Esophagus muscularis mucosa (tissue), 4 donors: ENCODE measurements around the gene WBP2. TPM values are rescaled to one million over a fixed set of nuclear protein-coding genes. Genes with fewer than 3 reads are reported as not detected.

Experiments
- DNase-seq: peaks from one replicate; pipeline ENCODE4 v3.0.0-alpha.2; 2017; ENCODE audit errors: extremely low spot score
- H3K27ac ChIP-seq, 4 donors: fragments of 200-600 bp; sonication (generic); replicated peaks in 1 of 4; 1 replicate in 3 of 4; 2 replicates in 1 of 4; pipeline ENCODE4 v1.5.1; 2016 to 2019; ENCODE audit warnings: mild to moderate bottlenecking in 1 of 4
- H3K27me3 ChIP-seq, 4 donors: fragments of 200-600 bp; sonication (generic); one replicate each; pipeline versions ENCODE4 v1.5.1 to v1.6.0; 2016 to 2019
- H3K36me3 ChIP-seq, 4 donors: fragments of 200-600 bp; sonication (generic); one replicate each; pipeline ENCODE4 v1.5.1; 2016 to 2019
- H3K4me1 ChIP-seq, 4 donors: fragments of 200-600 bp; sonication (generic); one replicate each; pipeline ENCODE4 v1.5.1; 2016 to 2019
- H3K4me3 ChIP-seq, 4 donors: fragments of 200-600 bp; sonication (generic); 1 replicate in 2 of 4; 2 replicates in 2 of 4; pipeline ENCODE4 v1.5.1; 2016 to 2019; ENCODE audit warnings: mild to moderate bottlenecking in 4 of 4, moderate library complexity in 1 of 4
- H3K9me3 ChIP-seq, 4 donors: fragments of 200-600 bp; sonication (generic); 1 replicate in 3 of 4; 2 replicates in 1 of 4; pipeline ENCODE4 v1.5.1; 2016 to 2019
- CTCF ChIP-seq, 3 experiments: fragments of 200-600 bp in 2 of 3; fragments of 450-650 bp in 1 of 3; sonication (generic) in 2 of 3; IDR thresholded peaks; one replicate each; pipeline ENCODE4 v1.5.1; 2017 to 2019; ENCODE audit warnings: antibody characterized with exemption in 3 of 3, mild to moderate bottlenecking in 2 of 3, moderate library complexity in 1 of 3
- EP300 ChIP-seq: sonication (generic); formaldehyde crosslinking; IDR thresholded peaks from one replicate; pipeline ENCODE4 v1.6.1; 2017; ENCODE audit warnings: antibody characterized with exemption
- POLR2A ChIP-seq: fragments of 450-650 bp; IDR thresholded peaks from one replicate; pipeline ENCODE4 v1.6.1; 2017; ENCODE audit warnings: antibody characterized with exemption, moderate library complexity, mild to moderate bottlenecking, low read depth
- POLR2AphosphoS5 ChIP-seq, 2 donors: sonication (generic); formaldehyde crosslinking; IDR thresholded peaks; one replicate each; pipeline ENCODE4 v1.6.1; 2017; ENCODE audit warnings: antibody characterized with exemption in 2 of 2
- WGBS: methylation state at CpG from one replicate; pipeline ENCODE4 v1.1.5; 2018; 5-methylcytosine and 5-hydroxymethylcytosine counted together
- intact Hi-C: fragments of 100-400 bp; cut with DNase I; formaldehyde crosslinking; loops from one replicate; pipeline ENCODE4 v1.15.1; 2023
- total RNA-seq, 4 donors: library from RNA; depleted of rRNA; stranded (reverse); fragments of >200 nt; gene quantifications; one replicate each; pipeline versions ENCODE4 v1.1.0 to v1.2.1, GENCODE V29; 2016

Gene WBP2
- total RNA-seq: 10 to 100 TPM; 48.2 to 95.8 (median 85.2) TPM

DNA sequence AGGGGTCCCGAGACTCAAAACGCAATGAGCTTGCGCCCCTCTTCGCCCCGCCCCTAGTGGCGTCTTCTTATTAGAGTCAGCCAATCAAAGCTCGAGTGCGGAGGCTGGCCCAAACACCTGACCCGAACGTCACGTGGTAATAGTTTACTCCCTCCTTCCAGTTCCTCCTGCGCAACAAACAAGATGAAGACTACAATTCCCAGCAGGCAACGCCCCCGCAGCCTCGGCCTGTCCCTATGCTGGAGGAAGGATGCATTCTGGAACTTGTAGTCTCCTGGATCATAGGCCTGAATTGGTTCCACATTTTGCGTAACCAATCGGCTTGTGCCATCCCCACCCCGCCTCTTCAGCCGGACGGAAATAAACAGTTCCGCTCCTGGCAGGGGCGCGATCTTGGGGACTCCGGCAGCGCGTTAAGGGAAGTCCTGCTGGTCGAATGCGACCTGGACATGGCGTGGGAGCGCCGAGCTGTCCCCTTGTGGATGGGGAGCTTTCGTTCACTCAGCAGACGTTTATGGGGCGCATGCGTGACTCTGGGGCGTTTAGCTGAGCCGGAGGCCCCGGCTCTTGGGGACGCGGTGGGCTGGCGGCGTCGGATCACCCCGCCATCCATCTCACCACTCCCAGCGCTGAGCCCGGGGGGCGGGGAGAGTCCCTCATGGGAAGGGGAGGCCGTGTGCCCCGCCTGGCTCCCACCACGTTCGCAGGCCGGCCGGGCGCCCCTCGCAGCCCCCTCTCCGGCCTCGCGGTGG is at the start of gene WBP2:
Gene WBP2, minus strand, starts transcription at position 26 of the 752 bp plus-strand sequence. CDS start 38 bp downstream, outside the sequence.
- under 1% methylated on average over 30 of the region's 58 CpGs for WGBS
- Histone ChIP-seq H3K27ac (peak within 1 kb of the TSS; percentile 98 to 100 (median 100)), H3K27me3 (no peaks in the 10 kb centered on the region), H3K36me3 (peaks cover 11 to 25% (median 22%) of the 10 kb centered on the region in 4 donors), H3K4me1 (peaks cover 51 to 63% (median 57%) of the 10 kb centered on the region in 4 donors), H3K9me3 (no peaks in the 10 kb centered on the region), H3K4me3 (peak within 1 kb of the TSS; percentile 79 to 92 (median 86))
- TF ChIP-seq CTCF (IDR thresholded peaks at IDR 0.05): peak; percentile 58 to 73 (median 62)
- TF ChIP-seq POLR2AphosphoS5 (IDR thresholded peaks at IDR 0.05): peak; percentile 99 to 100
- TF ChIP-seq POLR2A: peak; percentile 97
- TF ChIP-seq EP300: no peak
- intact Hi-C loops: no loop called here
- peak; percentile 100 for DNase-seq

DNA sequence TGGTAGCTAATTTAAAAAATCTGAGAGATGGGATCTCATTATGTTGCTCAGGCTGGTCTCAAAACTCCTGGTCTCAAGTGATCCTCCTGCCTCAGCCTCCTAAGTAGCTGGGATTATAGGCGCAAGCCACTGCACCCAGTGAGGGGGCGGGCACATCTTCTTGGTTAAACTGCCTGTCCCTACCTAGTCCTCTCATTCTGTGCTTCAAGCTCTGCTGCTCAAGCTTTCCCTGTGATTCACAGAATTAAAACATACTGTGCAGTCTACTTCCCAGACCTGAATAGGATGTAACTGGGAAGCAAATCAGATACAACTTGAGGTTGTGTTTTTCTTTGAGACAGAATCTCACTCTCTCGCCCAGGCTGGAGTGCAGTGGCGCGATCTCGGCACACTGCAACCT is 47.3 kb upstream of the WBP2 start:
- WGBS: 88% methylated on average over 6 of the region's 6 CpGs
- Histone ChIP-seq H3K4me1 (peaks cover 12 to 35% (median 29%) of the 10 kb centered on the region in 4 donors), H3K27ac (no peak overlapping the region), H3K4me3 (no peak overlapping the region), H3K36me3 (peaks cover 33 to 57% (median 56%) of the 10 kb centered on the region in 4 donors), H3K9me3 (no peaks in the 10 kb centered on the region), H3K27me3 (no peaks in the 10 kb centered on the region)
- intact Hi-C loops: no loop called here
- TF ChIP-seq CTCF (IDR thresholded peaks at IDR 0.05) (no peak), EP300 (no peak), POLR2AphosphoS5 (IDR thresholded peaks at IDR 0.05) (no peak), POLR2A (no peak)
- no peak for DNase-seq

DNA sequence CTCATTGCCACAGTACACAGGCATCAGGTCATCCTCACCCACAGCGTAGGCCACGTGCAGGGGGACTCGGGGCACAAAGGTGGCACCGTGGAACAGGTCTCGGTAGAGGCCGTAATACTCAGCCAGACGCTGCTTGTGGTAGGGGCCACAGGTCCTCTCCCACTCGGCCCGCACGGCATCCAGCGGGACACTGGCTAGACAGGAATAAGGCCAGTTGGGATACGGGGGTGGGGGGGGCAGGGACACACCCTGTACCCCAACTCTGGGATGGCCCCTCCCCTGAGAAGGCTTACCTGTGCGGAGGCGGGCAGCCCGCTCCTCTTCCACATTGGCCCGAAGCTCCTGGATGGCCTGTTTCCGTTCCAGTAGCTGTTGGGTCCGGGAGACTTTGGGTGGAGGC is 46.6 kb upstream of the WBP2 start:
- Histone ChIP-seq H3K27me3 (no peaks in the 10 kb centered on the region), H3K36me3 (peaks cover 33 to 57% (median 56%) of the 10 kb centered on the region in 4 donors), H3K27ac (no peak overlapping the region), H3K9me3 (no peaks in the 10 kb centered on the region), H3K4me1 (peaks cover 17 to 41% (median 36%) of the 10 kb centered on the region in 4 donors), H3K4me3 (no peak overlapping the region)
- intact Hi-C loops: no loop called here
- no peak for DNase-seq
- 74% methylated on average over 4 of the region's 18 CpGs for WGBS
- TF ChIP-seq POLR2AphosphoS5 (IDR thresholded peaks at IDR 0.05) (no peak), POLR2A (no peak), EP300 (no peak), CTCF (IDR thresholded peaks at IDR 0.05) (no peak)

DNA sequence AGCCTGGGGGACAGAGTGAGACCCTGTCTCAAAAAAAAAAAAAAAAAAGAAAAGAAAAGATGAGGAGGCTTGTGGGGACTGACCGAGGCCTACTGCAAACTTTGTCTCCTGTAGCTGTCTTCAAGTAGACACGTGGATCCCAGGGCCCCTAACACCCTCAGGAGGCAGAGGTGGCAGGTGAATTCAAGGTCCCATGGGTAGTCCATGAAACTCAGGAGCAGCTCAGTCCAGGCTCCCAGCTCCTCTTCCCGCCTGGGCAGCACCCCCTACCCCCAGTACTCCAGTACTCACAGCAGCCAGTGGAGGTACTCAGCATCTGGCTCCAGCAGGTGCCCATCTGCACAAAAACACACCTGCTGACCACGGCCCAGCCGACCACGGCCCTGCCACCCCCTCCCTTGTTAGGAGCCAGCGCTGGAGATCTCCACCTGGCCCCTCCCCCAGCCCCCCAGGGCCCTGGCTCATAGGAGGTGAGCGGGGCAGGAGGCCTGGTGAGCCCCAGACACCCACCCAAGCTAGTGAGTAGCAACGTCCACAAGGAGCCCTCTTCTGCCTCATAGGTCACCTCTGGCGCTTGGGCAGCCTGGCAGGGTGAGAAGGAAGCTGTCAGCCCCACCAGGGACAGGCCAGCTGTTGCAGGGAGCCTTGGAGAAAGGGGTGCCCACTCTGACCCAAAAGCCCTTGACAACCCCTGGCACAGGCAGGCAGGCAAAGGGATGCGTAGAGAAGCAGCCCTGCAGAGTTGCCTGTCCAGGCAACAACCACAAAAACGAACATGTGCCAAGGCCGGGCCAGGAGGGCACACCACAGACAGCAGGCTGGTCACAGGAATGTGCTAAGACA is 45.8 kb upstream of the WBP2 start:
- no peaks in the 10 kb centered on the region for H3K27me3 ChIP-seq
- no peak for TF ChIP-seq EP300
- no peak for TF ChIP-seq POLR2AphosphoS5 (IDR thresholded peaks at IDR 0.05)
- no peak for TF ChIP-seq CTCF (IDR thresholded peaks at IDR 0.05)
- TF ChIP-seq POLR2A: no peak
- H3K9me3 ChIP-seq: no peaks in the 10 kb centered on the region
- peaks cover 18 to 42% (median 37%) of the 10 kb centered on the region in 4 donors for H3K4me1 ChIP-seq
- H3K27ac ChIP-seq: no peak overlapping the region
- peaks cover 33 to 57% (median 56%) of the 10 kb centered on the region in 4 donors for H3K36me3 ChIP-seq
- no peak overlapping the region for H3K4me3 ChIP-seq
- 81% methylated on average over 9 of the region's 13 CpGs for WGBS
- DNase-seq: no peak
- intact Hi-C loops: no loop called here
